ENCODE measurements around the gene KRT4.

The KRT4 gene

DNA sequence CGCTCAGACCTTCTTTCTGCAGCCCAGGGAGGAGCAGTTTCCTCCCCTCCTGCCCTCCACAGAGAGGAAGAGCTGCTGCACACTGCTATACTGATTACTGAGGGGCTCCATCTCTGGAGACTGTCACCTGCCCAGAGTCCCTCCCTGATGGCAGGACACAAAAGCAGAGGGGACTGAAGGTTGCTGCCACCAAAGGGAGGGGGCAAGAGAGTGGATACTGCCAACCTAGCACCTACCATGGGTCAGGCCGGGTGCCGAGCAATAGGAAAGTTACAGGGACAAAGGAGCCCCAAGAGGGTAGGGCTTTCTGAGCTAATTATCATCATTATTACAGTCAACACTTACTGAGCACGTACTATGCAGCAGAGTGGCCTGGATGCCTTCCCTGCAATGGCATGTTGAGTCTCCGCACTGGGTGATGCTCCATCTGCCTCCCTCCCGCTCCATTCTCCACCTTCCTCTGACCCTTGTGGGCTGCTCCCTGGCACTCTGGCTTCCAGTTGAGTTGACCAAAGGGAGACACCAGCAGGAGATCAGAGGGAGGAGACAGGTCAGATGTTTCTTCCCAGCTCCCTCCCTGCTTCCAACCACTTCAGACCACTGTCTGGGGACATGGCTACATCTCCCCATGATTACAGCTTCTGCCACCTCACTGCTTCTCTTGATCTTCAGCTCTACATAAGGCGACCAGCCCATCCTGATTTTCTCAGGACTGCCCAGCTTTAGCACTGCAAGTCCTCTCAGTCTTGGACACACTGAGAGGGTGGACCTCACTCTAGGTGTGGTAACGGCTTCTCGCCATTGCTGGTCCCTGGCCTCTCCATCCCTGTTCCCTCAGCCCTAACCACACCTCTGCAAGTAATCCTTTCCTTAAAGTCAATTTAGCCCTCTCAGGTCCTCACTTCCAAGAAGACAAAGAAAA lies 22.8 kb upstream of the KRT4 start:
- DNase-seq, result no peak

GRCh38 chr12:52836042-52836466 lies 22.1 kb upstream of the KRT4 start:
- no peak for DNase-seq

DNA sequence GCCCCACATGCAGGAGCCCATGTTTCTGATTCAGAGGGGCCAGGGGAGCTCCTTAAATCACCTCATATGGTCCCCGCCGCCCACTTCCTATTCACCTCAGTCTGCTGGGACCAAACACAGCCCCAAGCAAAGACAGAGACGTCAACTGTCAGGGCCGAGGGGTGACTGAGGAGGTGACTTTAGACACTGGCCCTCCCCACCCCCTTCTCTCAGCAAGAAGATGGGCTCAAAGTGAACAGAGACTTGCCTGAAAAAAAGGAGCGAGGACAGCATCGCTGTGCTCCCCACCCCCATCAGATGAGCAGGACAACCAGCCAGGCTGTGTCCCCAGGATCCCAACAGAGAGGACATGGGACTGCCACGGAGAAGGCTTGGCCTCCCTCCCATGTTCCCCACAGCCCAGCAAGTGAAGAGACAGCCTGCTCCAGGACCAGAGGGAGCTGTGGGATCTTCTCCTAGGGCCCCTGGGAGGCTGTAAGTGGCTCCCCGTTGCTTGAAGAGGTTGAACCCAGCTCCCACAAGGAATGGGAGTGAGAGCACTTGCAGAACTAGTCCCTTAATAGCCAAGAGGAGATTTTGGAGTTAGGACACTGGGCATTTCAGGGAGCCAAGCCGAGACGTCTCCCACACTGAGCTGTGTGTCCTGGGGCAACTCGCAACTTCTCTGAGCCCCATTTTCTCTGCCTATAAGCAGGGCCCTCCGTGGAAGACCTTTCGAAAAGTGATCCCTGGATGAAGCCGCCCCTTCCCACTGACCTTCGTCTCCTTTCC lies 21.5 kb upstream of the KRT4 start:
- DNase-seq, result no peak

GRCh38 chr12:52834727-52835001 lies 20.7 kb upstream of the KRT4 start:
- DNase-seq, result no peak

DNA sequence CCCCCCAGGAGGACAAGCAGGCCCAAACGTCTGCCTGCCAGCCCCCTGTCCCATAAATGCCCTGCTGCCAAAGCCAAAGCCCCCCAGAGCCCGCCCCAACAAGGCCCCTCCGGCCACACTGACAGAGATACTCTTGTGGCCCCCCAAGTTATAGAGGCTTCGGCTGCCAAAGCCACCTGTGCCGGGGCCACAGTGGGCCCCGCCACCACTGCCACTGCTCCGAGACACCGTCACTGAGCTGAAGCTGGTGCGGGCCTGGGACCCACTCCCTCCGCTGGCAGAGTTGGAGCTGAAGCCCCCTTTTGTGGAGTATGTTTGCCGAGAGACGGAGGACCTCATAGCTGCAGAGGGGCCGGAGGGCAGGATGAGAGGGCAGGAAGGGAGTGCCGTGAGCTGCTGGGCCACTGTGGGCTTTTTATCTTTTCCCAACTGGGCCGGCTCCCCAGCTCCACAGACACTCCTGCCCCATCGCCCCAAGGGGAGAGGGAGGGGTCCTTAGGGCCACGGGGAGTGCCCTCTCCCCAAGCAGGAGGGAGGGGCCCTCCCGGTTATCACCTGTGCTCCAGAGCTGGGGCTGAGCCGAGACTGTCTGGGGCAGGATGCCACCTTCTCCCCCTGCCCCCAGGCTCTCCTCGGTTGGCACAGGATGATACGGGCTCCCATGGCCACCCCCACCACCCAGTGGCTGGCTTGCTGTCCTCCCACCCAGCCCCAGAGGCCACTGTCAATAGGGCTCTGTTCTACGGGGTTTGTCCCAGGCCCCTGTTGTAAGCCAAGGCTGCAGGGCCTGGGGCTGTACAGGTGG lies 20.2 kb upstream of the KRT4 start, which contains the start of gene KRT79:
Gene KRT79 (minus strand): TSS at position 390 of the 805 bp plus-strand sequence. CDS start 51 bp downstream, at position 339.
- no peak for DNase-seq

DNA sequence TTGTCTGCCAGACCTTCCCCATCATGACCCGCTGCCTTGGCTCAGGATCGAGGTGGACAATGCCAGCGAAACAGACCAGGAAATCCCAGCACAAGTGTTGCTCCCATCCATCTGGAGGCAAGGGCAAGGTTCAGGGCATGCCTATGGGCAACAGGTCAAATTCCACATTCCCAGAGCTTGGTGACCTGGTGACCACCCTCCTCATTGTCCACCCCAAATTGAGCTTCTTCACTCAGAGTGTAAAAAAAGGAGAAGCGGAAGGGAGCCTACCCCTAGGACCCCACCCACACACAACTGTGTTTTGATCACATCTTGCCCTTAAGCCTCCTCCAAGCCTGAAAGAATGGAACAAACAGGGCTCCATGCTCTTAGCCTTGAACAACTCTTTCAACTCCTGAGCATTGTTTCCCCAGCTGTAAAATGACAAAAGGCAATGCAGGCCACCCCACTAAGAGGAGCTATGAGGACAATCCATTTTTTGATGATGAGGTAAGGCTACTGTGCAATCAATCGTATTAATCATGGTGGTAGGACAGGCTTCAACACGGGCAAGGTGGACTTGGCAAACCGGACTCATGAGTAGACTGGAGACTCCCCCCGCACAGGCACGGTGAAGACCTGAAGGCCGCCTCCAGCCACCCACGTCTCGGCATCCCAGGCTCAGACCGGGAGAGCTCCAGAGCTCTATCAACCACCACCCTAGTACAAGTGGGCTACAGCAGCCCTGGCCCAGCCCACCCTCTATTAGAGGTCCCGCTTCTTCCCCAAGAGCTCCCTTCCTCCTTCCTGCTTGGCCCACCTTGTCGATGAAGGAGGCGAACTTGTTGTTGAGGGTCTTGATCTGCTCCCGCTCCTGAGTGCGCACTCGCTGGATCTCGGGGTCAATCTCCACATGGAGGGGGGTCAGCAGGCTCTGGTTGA lies 19.3 kb upstream of the KRT4 start:
- no peak for DNase-seq

DNA sequence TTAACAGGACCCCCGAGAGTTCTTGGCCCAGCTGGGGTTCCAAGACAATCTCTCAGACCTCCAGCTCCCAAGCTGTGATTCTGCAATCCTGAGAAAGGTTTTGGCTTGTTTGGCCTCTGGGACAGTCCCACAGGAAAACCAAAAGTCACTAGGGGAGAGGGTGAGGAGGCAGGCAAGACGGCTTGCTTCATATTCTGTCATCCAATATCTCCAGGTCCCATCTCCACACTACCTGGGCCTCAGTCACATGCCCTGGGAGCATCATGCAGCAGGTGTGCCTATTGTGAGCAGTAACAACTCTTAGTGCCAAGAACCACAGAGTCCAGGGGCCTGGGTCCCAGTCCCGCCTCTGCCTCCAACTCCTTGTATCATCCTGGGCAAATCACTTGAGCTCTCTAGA lies 18.5 kb upstream of the KRT4 start:
- no peak for DNase-seq

DNA sequence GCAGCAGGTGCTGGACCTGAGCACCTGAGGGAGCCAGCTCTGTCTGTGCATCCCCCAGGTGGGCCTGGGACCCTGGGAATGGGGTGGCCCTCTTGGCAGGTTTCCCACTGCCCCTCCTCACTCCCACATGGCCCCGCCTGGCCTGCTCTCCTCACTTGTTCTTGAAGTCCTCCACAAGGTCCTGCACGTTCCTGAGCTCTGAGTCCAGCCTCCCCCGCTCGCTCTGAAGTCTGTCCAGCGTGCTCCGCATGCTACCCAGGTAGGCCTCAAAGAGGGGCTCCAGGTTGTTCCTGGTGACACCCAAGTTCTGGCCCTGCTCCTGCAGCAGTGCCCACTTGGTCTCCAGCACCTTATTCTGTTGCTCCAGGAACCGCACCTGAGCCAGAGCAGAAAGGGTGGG lies 17.3 kb upstream of the KRT4 start:
- no peak for DNase-seq

DNA sequence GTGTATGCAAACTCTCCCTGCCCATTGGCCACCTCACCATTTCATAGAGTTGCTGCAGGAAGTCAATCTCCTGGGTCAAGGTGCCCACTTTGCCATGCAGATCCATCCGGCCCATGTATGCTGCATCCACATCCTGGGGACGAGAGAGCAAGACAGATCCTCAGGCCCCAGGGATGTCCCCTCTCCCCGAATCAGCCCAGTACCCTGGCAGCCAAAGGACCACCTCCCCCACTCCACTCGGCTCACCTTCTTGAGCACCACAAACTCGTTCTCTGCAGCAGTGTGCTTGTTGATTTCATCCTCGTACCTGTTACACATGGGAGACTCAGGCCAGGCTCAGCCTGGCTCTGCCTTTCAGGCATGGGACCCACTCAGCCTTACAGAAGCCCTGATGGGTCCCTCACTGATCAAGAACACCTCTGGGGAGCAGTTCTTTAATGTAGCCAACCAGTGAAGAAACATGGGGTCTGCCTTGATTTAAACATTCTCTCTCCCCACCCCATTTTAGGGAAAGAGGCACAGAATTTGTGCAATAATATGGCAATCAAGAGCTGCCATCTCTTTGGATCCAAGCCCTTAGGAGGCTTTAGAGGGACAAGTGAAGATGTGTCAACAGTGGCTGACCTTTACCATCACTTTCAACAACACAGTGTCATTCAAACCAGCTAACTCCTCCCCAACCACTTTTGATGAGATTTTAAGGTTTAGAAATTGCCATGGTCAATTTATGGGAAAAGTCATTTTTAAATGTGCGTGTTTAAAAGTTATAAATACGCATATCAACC lies 16.3 kb upstream of the KRT4 start:
- no peak for DNase-seq

GRCh38 chr12:52828591-52829021 lies 14.7 kb upstream of the KRT4 start:
- DNase-seq, result no peak

GRCh38 chr12:52828156-52828555 lies 14.2 kb upstream of the KRT4 start:
- DNase-seq, result no peak

DNA sequence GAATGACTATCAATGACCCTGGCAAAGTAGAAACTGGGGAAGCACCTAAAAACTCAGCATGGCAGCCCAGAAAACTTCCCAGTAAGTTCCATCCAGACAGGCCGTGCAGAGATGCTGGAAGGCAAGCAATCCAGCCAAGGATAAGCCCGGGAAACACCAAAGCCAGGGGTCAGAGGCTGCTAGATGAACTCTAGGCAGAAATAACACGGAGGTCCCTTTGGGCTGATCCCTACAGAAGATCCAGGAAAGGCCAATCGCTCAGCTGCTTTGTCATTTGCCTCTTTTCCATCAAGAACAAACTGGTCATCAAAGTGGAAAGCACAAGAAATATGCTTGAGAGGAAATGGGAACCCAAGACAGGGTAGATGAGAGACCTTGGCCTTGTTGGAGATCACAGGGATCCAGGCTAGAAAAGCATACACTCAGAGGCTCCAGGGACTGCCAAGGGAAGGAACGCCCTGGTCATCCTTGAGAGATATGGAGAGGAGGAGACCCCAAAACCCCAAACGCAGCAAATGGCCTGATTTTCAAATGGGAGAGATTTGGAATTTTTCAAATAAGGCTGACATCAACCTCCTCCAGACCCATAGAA lies 13.7 kb upstream of the KRT4 start:
- no peak for DNase-seq

DNA sequence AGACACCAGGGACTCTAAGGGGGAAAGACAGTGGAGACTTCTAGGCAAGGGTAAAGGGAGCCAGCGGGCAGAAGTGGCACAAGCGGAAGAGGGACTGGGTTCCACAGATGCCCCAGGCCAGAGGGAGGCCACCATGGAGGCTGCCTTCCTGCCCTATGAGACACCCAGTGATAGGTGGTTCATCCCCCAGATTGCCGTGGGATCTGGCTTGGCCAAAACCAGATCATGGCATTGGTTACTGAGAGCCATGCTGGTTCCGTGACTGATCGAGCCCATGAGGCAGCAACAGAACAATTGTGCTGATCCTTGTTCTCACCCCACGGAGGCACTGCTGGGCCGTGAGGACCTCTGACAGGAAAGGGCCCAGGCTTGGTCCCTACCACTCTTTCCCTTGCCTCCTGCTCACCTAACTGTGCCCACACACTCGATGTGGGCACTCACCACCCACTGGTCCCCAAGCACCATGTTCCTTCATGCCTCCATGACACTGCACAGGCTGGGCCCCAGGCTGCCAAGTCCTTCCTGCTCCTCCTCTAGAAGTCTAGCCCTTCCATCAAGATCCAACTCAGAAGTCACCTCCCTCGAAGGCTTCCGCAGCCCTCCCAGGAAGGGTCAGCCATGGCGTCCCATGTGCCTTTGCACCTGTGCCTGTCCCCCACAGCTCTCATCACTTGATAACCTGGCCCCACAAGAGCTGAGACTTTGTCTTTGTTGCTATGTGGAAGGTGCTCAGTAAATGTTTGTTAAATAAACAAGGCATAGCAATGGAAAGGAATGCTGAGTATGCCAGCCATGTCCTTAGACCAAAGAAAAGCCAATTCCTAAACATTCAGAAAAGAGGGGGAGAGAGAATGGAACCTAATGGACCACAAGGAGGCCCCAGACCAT lies 12.9 kb upstream of the KRT4 start:
- no peak for DNase-seq

- no peak for DNase-seq
These were observed 12.0 kb upstream of the KRT4 start for GRCh38 chr12:52825961-52826360.

- DNase-seq, result no peak
These were observed 11.0 kb upstream of the KRT4 start for GRCh38 chr12:52824741-52825410.

DNA sequence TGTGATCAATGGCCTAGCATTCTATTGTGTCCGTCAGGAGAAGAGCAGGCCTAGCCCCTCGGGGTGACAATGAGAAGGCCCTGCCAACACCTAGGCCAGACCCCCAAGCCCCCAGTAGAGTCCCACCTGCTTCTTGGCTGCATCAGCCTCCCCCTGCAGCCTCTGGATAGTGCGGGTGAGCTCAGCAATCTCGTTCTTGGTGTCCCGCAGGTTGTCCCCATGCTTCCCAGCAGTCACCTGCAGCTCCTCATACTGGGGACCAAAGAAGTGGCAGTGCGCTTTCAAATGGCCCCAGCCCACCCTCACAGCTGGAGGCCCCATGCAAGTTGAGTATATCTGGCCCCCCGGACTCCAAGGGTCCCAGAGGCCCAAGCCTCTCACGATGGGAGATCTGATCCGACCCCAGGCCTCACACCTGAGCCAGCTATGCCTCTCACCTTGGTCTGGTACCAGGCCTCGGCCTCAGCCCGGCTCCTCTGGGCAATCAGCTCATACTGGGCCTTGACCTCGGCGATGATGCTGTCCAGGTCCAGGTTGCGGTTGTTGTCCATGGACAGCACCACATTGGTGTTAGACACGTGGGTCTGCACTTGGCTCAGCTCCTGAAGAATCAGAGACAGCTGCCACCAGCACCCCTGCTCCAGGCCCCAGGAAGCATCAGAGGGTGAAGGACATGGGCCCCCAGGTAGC lies 10.0 kb upstream of the KRT4 start:
- no peak for DNase-seq

DNA sequence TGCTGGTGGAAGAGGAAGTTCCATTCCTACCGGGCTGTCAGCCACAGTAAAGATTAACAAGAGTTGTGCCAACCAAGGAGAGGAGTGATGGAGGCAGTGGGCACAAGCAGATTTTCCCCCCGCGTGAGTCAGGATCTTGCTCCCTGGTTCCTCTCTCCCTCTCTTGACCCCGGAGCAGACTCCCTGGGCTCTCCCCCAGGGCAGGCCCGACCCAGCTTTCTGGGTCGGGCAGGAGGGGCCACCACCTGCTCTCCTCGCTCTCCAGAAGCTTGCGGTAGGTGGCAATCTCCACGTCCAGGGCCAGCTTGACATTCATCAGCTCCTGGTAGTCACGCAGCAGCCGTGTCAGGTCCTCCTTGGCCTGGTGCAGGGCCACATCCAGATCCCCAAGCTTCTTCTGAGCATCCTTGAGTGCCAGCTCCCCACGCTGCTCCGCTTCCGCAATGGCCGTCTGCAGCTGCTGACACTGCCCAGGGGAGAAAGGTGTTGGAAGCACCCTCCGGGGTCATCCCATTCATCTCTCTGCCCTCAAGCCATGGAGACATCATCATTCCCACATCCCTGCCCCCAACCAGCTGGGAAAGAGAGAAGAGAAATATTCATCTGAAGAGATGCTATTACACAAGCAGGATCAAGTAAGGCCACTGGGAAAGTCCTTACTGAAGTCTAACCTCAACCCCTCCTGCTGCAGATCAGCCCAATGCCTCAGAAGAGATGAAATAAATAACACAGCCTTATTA lies 9.0 kb upstream of the KRT4 start:
- no peak for DNase-seq
